Measurements from ENCODE around the gene SLC6A12.

SLC6A12 gene

DNA sequence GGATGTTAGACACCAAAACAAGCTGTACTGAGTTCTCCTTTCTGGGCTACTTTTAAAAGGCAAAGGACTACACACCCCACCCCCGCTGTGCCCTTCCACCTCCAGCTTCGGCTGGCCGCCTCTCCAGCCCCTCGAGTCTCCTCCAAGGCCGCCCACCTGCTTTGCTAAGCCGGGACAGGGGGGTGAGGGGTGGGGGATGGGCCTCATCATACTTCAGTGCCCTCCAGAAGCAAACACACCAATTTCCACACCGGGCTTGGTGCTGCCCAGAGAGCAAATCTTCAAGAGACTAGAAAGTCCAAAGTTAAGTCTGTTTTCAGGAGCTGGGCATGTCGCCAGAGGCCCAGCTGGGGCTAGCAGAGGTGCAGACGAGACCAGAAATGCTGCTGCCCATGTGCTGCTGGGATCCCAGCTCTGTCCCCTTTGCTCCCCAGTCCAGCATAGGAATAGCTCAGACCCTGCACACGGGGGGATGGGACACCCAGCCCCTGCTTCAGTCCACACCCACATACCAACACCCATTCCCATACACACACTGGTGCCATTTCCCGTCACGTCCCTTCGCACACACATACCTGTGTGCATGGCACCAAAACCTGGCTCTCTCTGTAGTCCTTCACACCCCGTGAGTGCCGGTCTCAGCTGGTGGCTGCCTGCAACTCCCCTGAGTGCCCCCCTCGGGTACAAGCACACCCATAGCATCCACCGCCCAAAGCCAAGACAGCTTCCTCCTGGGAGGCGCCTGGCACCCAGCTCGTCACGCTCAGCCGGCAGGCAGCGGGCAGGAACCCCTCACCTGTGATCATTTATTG is 1.0 kb downstream of the SLC6A12 start:
- no peak for DNase-seq

DNA sequence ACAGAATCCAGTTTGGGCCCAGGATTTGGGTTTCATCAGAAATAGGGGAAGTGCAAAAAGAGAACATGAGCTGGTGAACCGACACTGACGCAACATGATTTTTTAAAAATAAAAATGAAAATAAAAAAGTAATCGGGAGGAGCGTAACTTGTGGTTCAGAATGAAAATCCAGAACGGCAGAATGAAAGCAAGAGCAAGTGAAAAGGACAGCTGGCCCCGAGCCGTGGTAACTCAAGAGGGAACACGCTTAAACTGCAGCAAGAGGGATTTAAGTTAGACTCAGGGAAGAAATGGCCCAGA is 1.6 kb downstream of the SLC6A12 start:
- no peak for DNase-seq

DNA sequence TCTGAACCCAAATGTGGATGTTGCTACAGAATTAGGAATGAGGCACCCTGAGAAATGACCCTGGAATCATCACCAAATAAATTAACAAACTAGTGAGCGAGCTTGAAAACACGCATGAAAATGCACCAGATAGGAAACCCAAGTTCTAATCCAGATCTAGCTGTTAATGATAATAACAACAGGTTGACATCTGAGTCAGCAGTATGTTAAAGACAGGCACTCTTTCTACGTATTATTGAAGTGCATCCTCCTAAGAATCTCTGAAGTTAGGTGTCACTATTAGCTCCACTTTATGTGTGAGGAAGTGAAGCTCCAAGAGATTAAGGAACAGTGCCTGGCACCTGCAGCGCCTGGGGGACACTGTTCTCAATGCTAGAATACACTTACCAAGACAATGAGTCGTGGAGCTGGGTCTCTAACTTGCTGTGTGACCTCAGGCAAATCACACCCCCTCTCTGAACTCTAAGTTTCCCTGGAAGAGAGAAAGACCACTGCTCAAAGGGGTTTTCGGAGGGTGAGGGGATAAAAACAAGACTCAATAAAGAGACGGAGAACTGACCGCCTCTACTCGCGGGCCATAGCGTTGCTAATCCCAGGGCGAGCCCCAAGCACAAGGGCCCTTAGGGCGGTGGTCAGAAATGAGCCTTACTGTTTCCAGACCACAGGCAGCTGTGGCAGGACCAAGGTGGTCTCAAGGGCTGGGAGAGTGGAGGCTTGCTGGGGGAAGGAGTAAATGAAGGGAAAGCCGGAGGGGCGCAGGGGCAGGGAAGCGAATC is 2.1 kb downstream of the SLC6A12 start:
- no peak for DNase-seq

GRCh38 chr12:211142-211465 is 2.9 kb downstream of the SLC6A12 start:
- DNase-seq = no peak

DNA sequence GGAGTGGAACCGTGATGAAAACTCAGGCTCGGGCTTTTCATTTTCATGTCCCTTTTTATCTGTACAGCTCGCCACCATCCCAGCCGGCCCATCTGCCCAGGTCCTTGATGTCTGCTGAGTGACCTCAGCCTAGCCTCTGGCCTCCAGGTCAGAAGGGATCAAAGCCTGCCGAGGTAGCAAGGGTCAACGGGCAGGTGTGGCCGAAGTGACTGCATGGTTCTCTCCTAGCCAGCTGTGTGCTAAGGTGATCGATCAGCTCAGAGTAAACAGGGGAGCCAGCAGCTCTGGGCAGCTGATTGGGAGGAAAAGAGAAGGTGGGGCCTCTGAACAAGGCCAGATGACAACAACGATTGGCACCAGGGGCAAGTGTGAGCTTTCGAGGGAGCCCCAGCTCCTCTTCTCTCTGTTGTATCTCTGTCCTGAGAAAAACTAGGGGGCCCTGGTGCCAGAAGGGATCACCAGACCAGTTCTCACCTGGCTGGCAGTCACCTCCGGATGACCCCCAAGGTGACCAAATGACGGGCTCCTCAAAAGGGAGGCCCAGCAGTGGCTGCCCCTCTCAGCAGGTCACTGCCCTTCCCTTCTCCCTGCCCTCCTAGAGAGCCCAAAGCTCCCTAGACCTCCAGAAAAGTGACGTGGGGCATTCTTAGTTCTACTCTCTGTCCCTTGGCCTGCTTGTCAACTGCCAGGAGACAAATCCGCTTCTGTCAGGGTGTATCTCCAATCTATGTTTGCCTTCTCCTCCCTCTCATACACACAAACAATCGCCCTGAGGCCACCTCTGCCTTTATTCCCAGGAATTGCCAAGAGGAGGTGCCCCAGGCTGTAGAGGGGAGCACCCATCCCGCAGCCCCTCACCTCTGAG is 3.4 kb downstream of the SLC6A12 start:
- DNase-seq = no peak

DNA sequence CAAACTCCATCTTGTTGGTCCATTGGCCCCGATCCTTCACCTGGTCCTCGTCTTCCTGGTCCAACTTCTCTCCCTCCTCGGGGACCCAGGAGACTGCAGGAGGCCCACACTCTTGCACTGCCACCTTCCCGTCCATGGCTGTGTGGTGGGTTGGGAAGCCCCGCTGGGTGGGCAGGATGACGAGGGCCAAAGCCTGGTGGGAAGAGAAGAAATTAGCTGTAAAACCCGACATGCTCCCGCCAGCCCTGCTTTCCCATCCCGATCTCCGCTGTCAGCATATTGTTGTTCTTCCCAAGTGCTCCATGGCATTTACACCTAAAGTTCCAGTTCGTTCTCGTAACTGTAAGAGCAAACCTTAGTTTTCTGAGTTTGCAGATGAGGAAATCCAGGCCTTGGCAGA is 4.1 kb downstream of the SLC6A12 start:
- DNase-seq = no peak

GRCh38 chr12:209246-209645 is 4.7 kb downstream of the SLC6A12 start:
- no peak for DNase-seq

- no peak for DNase-seq
These were observed 5.1 kb downstream of the SLC6A12 start for GRCh38 chr12:208813-209212.

- no peak for DNase-seq
These were observed 6.2 kb downstream of the SLC6A12 start for GRCh38 chr12:207804-208203.

GRCh38 chr12:206746-207440 is 7.1 kb downstream of the SLC6A12 start:
- no peak for DNase-seq

DNA sequence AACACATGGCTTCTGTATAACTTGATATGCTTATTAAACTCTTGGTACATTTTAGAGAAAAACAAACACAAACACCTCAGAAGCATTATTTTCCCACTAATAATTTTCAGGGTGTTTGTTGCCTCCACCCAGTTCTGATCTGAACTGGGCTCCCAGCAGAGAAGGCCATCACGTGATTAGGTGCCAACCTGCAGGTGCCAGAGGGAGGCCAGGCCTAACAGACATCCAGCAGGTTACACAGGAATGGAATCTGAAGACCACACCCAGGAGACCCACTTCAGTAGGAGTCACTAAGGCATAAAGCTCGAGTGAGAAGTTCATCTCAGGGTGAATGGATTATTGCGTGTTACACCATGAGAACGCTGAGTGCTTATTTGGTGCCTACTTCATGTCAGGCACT is 8.9 kb downstream of the SLC6A12 start:
- DNase-seq = no peak

GRCh38 chr12:204261-204678 is 9.7 kb downstream of the SLC6A12 start:
- DNase-seq = no peak

- no peak for DNase-seq
These were observed 10.3 kb downstream of the SLC6A12 start for GRCh38 chr12:203462-204260.

GRCh38 chr12:203074-203461 is 10.9 kb downstream of the SLC6A12 start:
- DNase-seq = no peak

- no peak for DNase-seq
These were observed 11.8 kb downstream of the SLC6A12 start for GRCh38 chr12:202081-202731.

- no peak for DNase-seq
These were observed 12.6 kb downstream of the SLC6A12 start for GRCh38 chr12:201361-201760.

DNA sequence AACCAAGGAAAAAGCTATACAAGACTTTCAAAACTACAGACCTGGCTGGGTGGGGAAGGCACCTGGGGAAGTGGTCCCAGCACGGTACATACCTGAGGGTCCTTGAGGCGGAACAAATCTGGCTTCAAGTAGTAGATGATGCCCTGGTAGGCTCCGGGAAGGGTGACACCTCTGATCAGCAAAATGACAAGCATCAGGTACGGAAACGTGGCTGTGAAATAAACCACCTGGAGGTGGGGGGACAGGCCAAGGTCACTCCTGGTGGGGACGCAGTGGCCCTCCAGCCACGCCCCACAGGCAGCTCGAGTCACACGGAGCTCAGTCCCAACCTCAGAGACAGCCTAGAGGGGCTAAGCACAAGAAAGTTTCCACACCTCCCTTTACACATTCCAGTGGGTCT is 15.3 kb downstream of the SLC6A12 start:
- DNase-seq = no peak

GRCh38 chr12:197911-198695 is 15.9 kb downstream of the SLC6A12 start:
- no peak for DNase-seq

- no peak for DNase-seq
These were observed 16.6 kb downstream of the SLC6A12 start for GRCh38 chr12:197347-197746.

DNA sequence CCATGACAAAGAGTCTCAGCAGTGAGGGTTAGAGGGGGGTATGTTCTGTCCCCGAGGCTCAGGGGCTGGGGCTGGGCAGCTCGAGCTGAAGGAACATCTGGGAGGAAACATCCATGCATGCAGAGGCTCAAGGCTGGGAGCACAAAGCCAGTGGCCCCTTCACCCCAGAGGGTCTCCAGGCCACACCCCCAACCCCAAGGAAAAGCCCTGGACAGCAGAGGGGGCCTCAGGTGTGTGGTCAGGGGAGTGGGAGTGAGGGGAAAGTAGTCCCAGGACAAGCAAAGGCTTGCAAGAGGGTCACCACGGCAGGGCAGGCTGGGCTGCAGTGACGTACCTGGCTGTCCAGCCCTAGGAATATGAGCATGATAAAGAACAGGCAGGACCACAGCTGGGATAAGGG is 17.5 kb downstream of the SLC6A12 start:
- DNase-seq = no peak

- no peak for DNase-seq
These were observed 18.0 kb downstream of the SLC6A12 start for GRCh38 chr12:195951-196350.

All from activated CD4-positive, alpha-beta T cell treated with anti-CD3 and anti-CD28 coated beads, Interleukin-10, Interleukin-2, amounts not matched to agents 100 ng/mL and 50 ng/mL, durations not matched to agents 16 hours and 8 hours (primary cell).